K562 (cell line): ENCODE measurements around the gene SLTM. TPM values are rescaled to one million over a fixed set of nuclear protein-coding genes. Genes with fewer than 3 reads are reported as not detected.
A peak's percentile ranks its signal among the peaks of the same experiment; 100 is the strongest.

Experiments used
- ARID2 ChIP-seq: fragments of 450-650 bp; IDR thresholded peaks from 2 replicates; pipeline ENCODE4 v1.6.1; 2017; ENCODE audit warnings: antibody characterized with exemption, mild to moderate bottlenecking
- ATF3 ChIP-seq, 2 experiments: fragments of 450-650 bp in 1 of 2; sonication (generic) in 1 of 2; formaldehyde crosslinking in 1 of 2; IDR thresholded peaks in 1 of 2; conservative IDR thresholded peaks in 1 of 2; 2 replicates each; pipeline versions ENCODE4 v1.6.1 to v1.8.1; 2016 to 2023; ENCODE audit warnings: mild to moderate bottlenecking in 2 of 2, moderate library complexity in 2 of 2, inconsistent platforms in 1 of 2, missing genetic modification reagents in 1 of 2
- BMI1 ChIP-seq: fragments of 150-350 bp; IDR thresholded peaks from 2 replicates; pipeline ENCODE4 v1.6.1; 2014; ENCODE audit warnings: low read length
- BRCA1 ChIP-seq, 2 experiments: fragments of 450-650 bp in 1 of 2; sonication (generic) in 1 of 2; formaldehyde crosslinking in 1 of 2; IDR thresholded peaks; 2 replicates each; pipeline versions ENCODE4 v1.5.0 to v1.6.1; 2017 to 2020; ENCODE audit warnings: mild to moderate bottlenecking in 1 of 2, missing genetic modification reagents in 1 of 2
- BRD4 ChIP-seq: fragments of 200-600 bp; sonication (generic); IDR thresholded peaks from 2 replicates; pipeline ENCODE4 v1.6.1; 2017; ENCODE audit warnings: inconsistent platforms
- CBFB ChIP-seq: sonication (generic); formaldehyde crosslinking; IDR thresholded peaks from 2 replicates; pipeline ENCODE4 v1.4.0; 2020; ENCODE audit warnings: mild to moderate bottlenecking, missing genetic modification reagents
- ESRRB ChIP-seq: fragments of 250-450 bp; sonication (Bioruptor Pico); IDR thresholded peaks from 2 replicates; pipeline ENCODE4 v1.5.0; 2020; ENCODE audit warnings: mild to moderate bottlenecking, moderate library complexity, borderline replicate concordance
- FOXA3 ChIP-seq, 2 experiments: fragments of 450-650 bp in 1 of 2; sonication (generic) in 1 of 2; formaldehyde crosslinking; IDR thresholded peaks in 1 of 2; conservative IDR thresholded peaks in 1 of 2; 2 replicates each; pipeline versions ENCODE4 v1.4.0 to v1.8.0; 2020 to 2022; ENCODE audit warnings: mild to moderate bottlenecking in 2 of 2, missing genetic modification reagents in 1 of 2
- HDAC8 ChIP-seq: fragments of 450-650 bp; IDR thresholded peaks from 2 replicates; pipeline ENCODE4 v1.6.1; 2016; ENCODE audit warnings: mild to moderate bottlenecking, missing genetic modification characterization, moderate library complexity, missing compliant biosample characterization
- HNRNPL ChIP-seq: fragments of 200-400 bp; formaldehyde crosslinking; IDR thresholded peaks from 2 replicates; pipeline ENCODE4 v1.6.1; 2017; ENCODE audit warnings: low read depth, mild to moderate bottlenecking, low read length
- JUNB ChIP-seq: fragments of 450-650 bp; formaldehyde crosslinking; conservative IDR thresholded peaks from 2 replicates; pipeline ENCODE4 v1.4.0; 2020; ENCODE audit warnings: mild to moderate bottlenecking
- MAX ChIP-seq: sonication (generic); formaldehyde crosslinking; IDR thresholded peaks from 2 replicates; pipeline ENCODE4 v1.9.0; 2022; ENCODE audit warnings: mild to moderate bottlenecking, missing genetic modification reagents
- MCM5 ChIP-seq: fragments of 450-650 bp; IDR thresholded peaks from 2 replicates; pipeline ENCODE4 v1.6.1; 2016; ENCODE audit warnings: low read depth
- MYNN ChIP-seq, 2 experiments: sonication (generic); formaldehyde crosslinking in 1 of 2; IDR thresholded peaks; 2 replicates each; pipeline versions ENCODE4 v1.5.0 to v1.6.1; 2016 to 2020; ENCODE audit warnings: antibody characterized with exemption in 1 of 2, missing genetic modification reagents in 1 of 2
- NFRKB ChIP-seq: fragments of 450-650 bp; IDR thresholded peaks from 2 replicates; pipeline ENCODE4 v1.6.1; 2016; ENCODE audit warnings: low read depth
- NFXL1 ChIP-seq: fragments of 450-650 bp; formaldehyde crosslinking; IDR thresholded peaks from 2 replicates; pipeline ENCODE4 v1.4.0; 2021; ENCODE audit warnings: mild to moderate bottlenecking
- NR4A1 ChIP-seq, 2 experiments: fragments of 250-450 bp in 1 of 2; fragments of 450-650 bp in 1 of 2; sonication (Bioruptor Pico) in 1 of 2; IDR thresholded peaks; 2 replicates each; pipeline versions ENCODE4 v1.4.0 to v1.6.1; 2016 to 2020; ENCODE audit warnings: mild to moderate bottlenecking in 2 of 2, missing compliant biosample characterization in 1 of 2, missing genetic modification characterization in 1 of 2, moderate library complexity in 1 of 2
- PHF8 ChIP-seq: fragments of 200-600 bp; sonication (generic); IDR thresholded peaks from 2 replicates; pipeline ENCODE4 v1.6.1; 2012; ENCODE audit warnings: mixed run types, mild to moderate bottlenecking, inconsistent platforms, low read length, moderate library complexity, borderline replicate concordance
- POLR2B ChIP-seq: fragments of 450-650 bp; IDR thresholded peaks from 2 replicates; pipeline ENCODE4 v1.6.1; 2018; ENCODE audit warnings: low read depth; ENCODE audit not compliant: partially characterized antibody
- PPARD ChIP-seq: fragments of 250-450 bp; sonication (Bioruptor Pico); IDR thresholded peaks from 2 replicates; pipeline ENCODE4 v1.8.0; 2022; ENCODE audit warnings: inconsistent platforms, mild to moderate bottlenecking, moderate library complexity
- SLC30A9 ChIP-seq: fragments of 250-450 bp; sonication (Bioruptor Pico); IDR thresholded peaks from 2 replicates; pipeline ENCODE4 v1.8.0; 2022; ENCODE audit warnings: mild to moderate bottlenecking, moderate library complexity
- WHSC1 ChIP-seq: IDR thresholded peaks from one replicate; pipeline ENCODE4 v1.6.1; 2012; ENCODE audit warnings: low read length, control low read depth, inconsistent platforms
- ZKSCAN1 ChIP-seq: fragments of 150-350 bp; IDR thresholded peaks from 2 replicates; pipeline ENCODE4 v1.6.1; 2016; ENCODE audit warnings: low read depth, low read length
- ZNF384 ChIP-seq: IDR thresholded peaks from 2 replicates; pipeline ENCODE4 v1.6.1; 2012; ENCODE audit warnings: low read depth, low read length, improper control_type of control experiment
- ZNF431 ChIP-seq: sonication (generic); formaldehyde crosslinking; IDR thresholded peaks from 2 replicates; pipeline ENCODE4 v1.8.0; 2022; ENCODE audit warnings: mild to moderate bottlenecking, missing genetic modification reagents
- ZNF699 ChIP-seq: fragments of 250-450 bp; sonication (Bioruptor Pico); IDR thresholded peaks from 2 replicates; pipeline ENCODE4 v1.8.0; 2021; ENCODE audit warnings: mild to moderate bottlenecking, moderate library complexity; ENCODE audit not compliant: insufficient replicate concordance
- polyA plus RNA-seq, 8 experiments: library from polyadenylated mRNA; depleted of rRNA in 4 of 8; stranded (reverse) in 5 of 8; unstranded in 3 of 8; fragments of >200 nt; fragmentation: Nextera tagmentation in 2 of 8; fragmentation: Illumina TruSeq in 1 of 8; extraction: Ambion mirVana in 2 of 8; extraction: Trizol in 1 of 8; gene quantifications; 2 replicates each; pipeline versions ENCODE4 v1.2.1 to v1.2.3, GENCODE V29; 2011 to 2014; ENCODE audit warnings: inconsistent platforms in 1 of 8, missing spikeins in 1 of 8
- total RNA-seq, 7 experiments: library from RNA; depleted of rRNA in 6 of 7; stranded (reverse); fragments of >200 nt in 6 of 7; fragmentation: Illumina TruSeq in 2 of 7; extraction: Trizol in 2 of 7; gene quantifications; 2 replicates each; pipeline versions ENCODE4 v1.2.1 to v1.2.3, GENCODE V29; 2011 to 2021; ENCODE audit warnings: low replicate concordance in 1 of 7
- TF ChIP-seq, protein P1 (sequence below): fragments of 250-450 bp; sonication (Bioruptor Pico); IDR thresholded peaks from 2 replicates; pipeline ENCODE4 v1.8.0; 2021; ENCODE audit warnings: mild to moderate bottlenecking, moderate library complexity

SLTM gene
- total and polyA plus RNA-seq, 9 of the 15 experiments (the other 6 are each of a cell fraction or from before 2014, with no cell fraction given), result 39.5 to 163 (median 102) TPM

- TF ChIP-seq MAX (peak; percentile 72), ZKSCAN1 (no peak), NR4A1 (CRISPR knock-in tag; IDR thresholded peaks at IDR 0.05) (0 out of 2 replicates have a peak, but pooled peaks have one; percentile 46), NR4A1 (tag; IDR thresholded peaks at IDR 0.05) (no peak; the same call in 1 of the 2 replicates), HNRNPL (peak; percentile 72; the same call in 1 of the 2 replicates), JUNB (CRISPR knock-in tag) (no peak), CBFB (CRISPR knock-in tag) (no peak), NFRKB (peak; percentile 93), SLC30A9 (no peak), BMI1 (no peak), PHF8 (peak; percentile 100), ESRRB (CRISPR knock-in tag) (no peak), ZNF384 (no peak), BRCA1 (IDR thresholded peaks at IDR 0.05) (no peak), BRCA1 (CRISPR knock-in tag; IDR thresholded peaks at IDR 0.05) (no peak), ZNF431 (CRISPR knock-in tag) (0 out of 2 replicates have a peak, but pooled peaks have one; percentile 56), NFXL1 (no peak), ZNF699 (CRISPR knock-in tag) (no peak), BRD4 (peak; percentile 80), MCM5 (no peak), FOXA3 (CRISPR knock-in tag; conservative IDR thresholded peaks at IDR 0.05 in 1 of 2, IDR thresholded peaks at IDR 0.05 in 1 of 2) (no peak), WHSC1 (no peak), PPARD (CRISPR knock-in tag) (no peak), POLR2B (peak; percentile 77), HDAC8 (tag) (0 out of 2 replicates have a peak, but pooled peaks have one; percentile 14), MYNN (IDR thresholded peaks at IDR 0.05) (no peak), MYNN (CRISPR knock-in tag; IDR thresholded peaks at IDR 0.05) (no peak), ATF3 (IDR thresholded peaks at IDR 0.05) (no peak), ATF3 (CRISPR knock-in tag; conservative IDR thresholded peaks at IDR 0.05) (no peak), ARID2 (no peak)
- TF ChIP-seq, protein P1, sequence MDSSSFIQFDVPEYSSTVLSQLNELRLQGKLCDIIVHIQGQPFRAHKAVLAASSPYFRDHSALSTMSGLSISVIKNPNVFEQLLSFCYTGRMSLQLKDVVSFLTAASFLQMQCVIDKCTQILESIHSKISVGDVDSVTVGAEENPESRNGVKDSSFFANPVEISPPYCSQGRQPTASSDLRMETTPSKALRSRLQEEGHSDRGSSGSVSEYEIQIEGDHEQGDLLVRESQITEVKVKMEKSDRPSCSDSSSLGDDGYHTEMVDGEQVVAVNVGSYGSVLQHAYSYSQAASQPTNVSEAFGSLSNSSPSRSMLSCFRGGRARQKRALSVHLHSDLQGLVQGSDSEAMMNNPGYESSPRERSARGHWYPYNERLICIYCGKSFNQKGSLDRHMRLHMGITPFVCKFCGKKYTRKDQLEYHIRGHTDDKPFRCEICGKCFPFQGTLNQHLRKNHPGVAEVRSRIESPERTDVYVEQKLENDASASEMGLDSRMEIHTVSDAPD, result no peak
These were observed at the start of gene SLTM (continued) for GRCh38 chr15:58933281-58934113.
